LNCAP (cell line): Measurements from ENCODE around the gene SORCS3.

Experiments
- CTCF ChIP-seq: fragments of 450-650 bp; IDR thresholded peaks from 2 replicates; pipeline ENCODE4 v1.5.1; 2017; ENCODE audit warnings: mild to moderate bottlenecking

The SORCS3 gene

GRCh38 chr10:105279101-105279500 lies 638.0 kb downstream of the SORCS3 start:
- TF ChIP-seq CTCF: no peak

- no peak for TF ChIP-seq CTCF
Measured at GRCh38 chr10:105280895-105281294, 639.8 kb downstream of the SORCS3 start.

- TF ChIP-seq CTCF: no peak
Measured at GRCh38 chr10:105284476-105285215, 643.6 kb downstream of the SORCS3 start.

GRCh38 chr10:105288026-105288425 lies 646.9 kb downstream of the SORCS3 start:
- TF ChIP-seq CTCF: no peak

GRCh38 chr10:105288613-105289012 lies 647.5 kb downstream of the SORCS3 start:
- no peak for TF ChIP-seq CTCF

GRCh38 chr10:105291571-105291970 lies 650.5 kb downstream of the SORCS3 start:
- no peak for TF ChIP-seq CTCF

- TF ChIP-seq CTCF: no peak
Measured at GRCh38 chr10:105292236-105292635, 651.1 kb downstream of the SORCS3 start.
